Progenitor cell of endocrine pancreas (in vitro differentiated cells): ENCODE measurements around the gene CMIP. TPM values are rescaled to one million over a fixed set of nuclear protein-coding genes. Genes with fewer than 3 reads are reported as not detected.
A peak's percentile ranks its signal among the peaks of the same experiment; 100 is the strongest.

ENCODE experiments used
- DNase-seq: peaks from one replicate; pipeline ENCODE4 v3.0.0; 2021; ENCODE audit warnings: low spot score; ENCODE audit not compliant: unreplicated experiment
- H3K27ac Mint-ChIP-seq: 2 replicates; pipeline ENCODE4 v1.8.0; 2021; ENCODE audit warnings: mild to moderate bottlenecking, moderate library complexity, mixed read lengths
- H3K27me3 Mint-ChIP-seq: 2 replicates; pipeline ENCODE4 v1.8.0; 2021; ENCODE audit warnings: mixed read lengths
- H3K36me3 Mint-ChIP-seq: 2 replicates; pipeline ENCODE4 v1.8.0; 2022; ENCODE audit warnings: mixed read lengths; ENCODE audit not compliant: insufficient read depth
- H3K4me1 Mint-ChIP-seq: 2 replicates; pipeline ENCODE4 v1.8.0; 2021; ENCODE audit warnings: low read depth, mixed read lengths
- H3K4me3 Mint-ChIP-seq: 2 replicates; pipeline ENCODE4 v1.8.0; 2021; ENCODE audit warnings: low read depth, mild to moderate bottlenecking, moderate library complexity, mixed read lengths
- H3K9me3 Mint-ChIP-seq: 2 replicates; pipeline ENCODE4 v1.8.0; 2021; ENCODE audit warnings: low read depth, mixed read lengths
- total RNA-seq: library from RNA; stranded (reverse); gene quantifications from 2 replicates; pipeline ENCODE4 v1.2.1, GENCODE V29; 2021
- TF ChIP-seq, protein P1 (sequence below): fragments of 200-600 bp; sonication (generic); IDR thresholded peaks from one replicate; pipeline ENCODE4 v1.5.0; 2021; ENCODE audit warnings: antibody characterized with exemption, mild to moderate bottlenecking; ENCODE audit not compliant: unreplicated experiment

Gene CMIP
- total RNA-seq, 1 donor from 2014 or later = 62.7 TPM

- H3K4me3 Mint-ChIP-seq = no peak overlapping the region
- peaks cover 1% of the 10 kb centered on the region for H3K36me3 Mint-ChIP-seq
- no peaks in the 10 kb centered on the region for H3K9me3 Mint-ChIP-seq
- H3K27me3 Mint-ChIP-seq = no peaks in the 10 kb centered on the region
- no peak for DNase-seq
- TF ChIP-seq, protein P1, sequence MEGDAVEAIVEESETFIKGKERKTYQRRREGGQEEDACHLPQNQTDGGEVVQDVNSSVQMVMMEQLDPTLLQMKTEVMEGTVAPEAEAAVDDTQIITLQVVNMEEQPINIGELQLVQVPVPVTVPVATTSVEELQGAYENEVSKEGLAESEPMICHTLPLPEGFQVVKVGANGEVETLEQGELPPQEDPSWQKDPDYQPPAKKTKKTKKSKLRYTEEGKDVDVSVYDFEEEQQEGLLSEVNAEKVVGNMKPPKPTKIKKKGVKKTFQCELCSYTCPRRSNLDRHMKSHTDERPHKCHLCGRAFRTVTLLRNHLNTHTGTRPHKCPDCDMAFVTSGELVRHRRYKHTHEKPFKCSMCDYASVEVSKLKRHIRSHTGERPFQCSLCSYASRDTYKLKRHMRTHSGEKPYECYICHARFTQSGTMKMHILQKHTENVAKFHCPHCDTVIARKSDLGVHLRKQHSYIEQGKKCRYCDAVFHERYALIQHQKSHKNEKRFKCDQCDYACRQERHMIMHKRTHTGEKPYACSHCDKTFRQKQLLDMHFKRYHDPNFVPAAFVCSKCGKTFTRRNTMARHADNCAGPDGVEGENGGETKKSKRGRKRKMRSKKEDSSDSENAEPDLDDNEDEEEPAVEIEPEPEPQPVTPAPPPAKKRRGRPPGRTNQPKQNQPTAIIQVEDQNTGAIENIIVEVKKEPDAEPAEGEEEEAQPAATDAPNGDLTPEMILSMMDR = no peak
- peaks cover 9% of the 10 kb centered on the region for H3K4me1 Mint-ChIP-seq
- peak overlapping the region; percentile 30 for H3K27ac Mint-ChIP-seq
Observed at GRCh38 chr16:81581107-81581506, 136.5 kb downstream of the CMIP start.

DNA sequence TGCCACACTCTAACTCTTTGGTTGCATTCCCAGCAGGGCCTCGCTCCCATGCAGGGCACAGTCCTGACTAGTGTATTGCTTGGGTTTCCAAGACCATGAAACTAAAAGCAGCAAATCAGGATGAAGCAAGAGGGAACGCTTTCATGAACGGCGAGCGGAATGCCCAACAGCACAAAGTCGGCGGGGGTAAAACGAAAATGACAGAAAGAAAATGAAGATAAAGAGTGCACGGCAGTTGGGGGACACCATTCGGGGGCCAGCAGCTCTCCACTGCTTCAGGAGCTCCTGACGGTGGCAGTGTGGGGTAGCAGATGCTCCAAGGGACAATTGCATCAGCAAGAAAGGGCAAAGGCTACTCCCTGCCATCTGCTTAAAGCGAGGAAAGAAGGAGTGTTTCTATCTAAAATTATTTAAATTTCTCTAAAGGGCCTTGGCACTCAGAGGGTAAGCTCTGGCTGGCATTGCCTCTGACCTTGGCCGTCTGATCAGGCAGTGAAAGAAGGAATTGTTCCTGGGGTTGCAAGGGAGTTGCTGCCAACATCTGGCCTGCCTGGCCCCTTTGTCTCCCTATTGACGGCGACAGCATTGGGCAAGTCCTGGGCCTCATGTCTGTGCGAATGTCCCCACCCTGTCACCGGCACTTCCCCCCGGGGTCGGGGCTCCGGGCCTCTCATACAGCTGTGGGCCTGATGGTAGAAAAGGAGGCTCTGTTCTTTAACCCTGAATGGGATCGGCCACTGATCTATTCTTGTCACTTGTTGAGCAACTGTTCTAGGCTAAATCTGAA lies 138.2 kb downstream of the CMIP start:
- Mint-ChIP-seq H3K27me3 (no peaks in the 10 kb centered on the region), H3K4me1 (peaks cover 24% of the 10 kb centered on the region), H3K36me3 (peaks cover 1% of the 10 kb centered on the region), H3K9me3 (no peaks in the 10 kb centered on the region), H3K4me3 (no peak overlapping the region), H3K27ac (no peak overlapping the region)
- TF ChIP-seq, protein P1 = no peak
- no peak for DNase-seq

- Mint-ChIP-seq H3K9me3 (no peaks in the 10 kb centered on the region), H3K36me3 (peaks cover 1% of the 10 kb centered on the region), H3K27ac (peak overlapping the region; percentile 38), H3K4me1 (peaks cover 33% of the 10 kb centered on the region), H3K27me3 (no peaks in the 10 kb centered on the region), H3K4me3 (no peak overlapping the region)
- DNase-seq = no peak
- TF ChIP-seq, protein P1 = no peak
Observed at GRCh38 chr16:81583893-81584631, 139.5 kb downstream of the CMIP start.

GRCh38 chr16:81585785-81586184 lies 141.2 kb downstream of the CMIP start:
- peak overlapping the region; percentile 95 for H3K27ac Mint-ChIP-seq
- no peak for DNase-seq
- H3K27me3 Mint-ChIP-seq = no peaks in the 10 kb centered on the region
- H3K9me3 Mint-ChIP-seq = no peaks in the 10 kb centered on the region
- H3K36me3 Mint-ChIP-seq = peaks cover 1% of the 10 kb centered on the region
- TF ChIP-seq, protein P1 = peak; percentile 36
- H3K4me1 Mint-ChIP-seq = peaks cover 32% of the 10 kb centered on the region
- no peak overlapping the region for H3K4me3 Mint-ChIP-seq

- no peak for DNase-seq
- Mint-ChIP-seq H3K36me3 (peaks cover 1% of the 10 kb centered on the region), H3K9me3 (no peaks in the 10 kb centered on the region), H3K4me3 (no peak overlapping the region), H3K4me1 (peaks cover 29% of the 10 kb centered on the region), H3K27me3 (no peaks in the 10 kb centered on the region), H3K27ac (peak overlapping the region; percentile 95)
- TF ChIP-seq, protein P1 = no peak
Observed at GRCh38 chr16:81586417-81586816, 141.8 kb downstream of the CMIP start.
